GM18951 (cell line): ENCODE data around the gene SSR2.

Source experiments
- POLR2A ChIP-seq: IDR thresholded peaks from 4 replicates; pipeline ENCODE4 v1.6.1; 2011; ENCODE audit warnings: mild to moderate bottlenecking; ENCODE audit not compliant: insufficient read length, insufficient read depth; ENCODE audit errors: extremely low read depth
- in situ Hi-C: fragments of 300-500 bp; cut with MboI; formaldehyde crosslinking; loops from one replicate; pipeline ENCODE4 v1.12.0; 2022; ENCODE audit warnings: low sequenced_read_pairs, mixed read lengths, inconsistent platforms; ENCODE audit not compliant: unreplicated experiment

SSR2 gene

DNA sequence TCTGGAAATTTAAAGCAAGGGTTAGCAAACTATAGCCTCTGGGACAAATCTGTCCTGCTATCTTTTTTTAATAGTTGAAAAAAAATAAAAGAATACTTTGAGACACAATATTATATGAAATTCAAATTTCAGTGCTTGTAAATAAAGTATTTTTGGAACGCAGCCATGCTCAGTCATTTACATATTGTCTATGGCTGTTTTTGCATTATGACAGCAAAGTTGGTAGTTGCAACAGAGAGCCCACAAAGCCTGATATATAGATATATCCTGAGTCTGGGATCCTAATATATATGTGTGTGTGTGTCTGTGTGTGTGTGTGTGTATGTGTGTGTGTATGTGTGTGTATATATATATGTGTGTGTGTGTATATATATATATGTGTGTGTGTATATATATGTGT is 20.8 kb downstream of the SSR2 start:
- in situ Hi-C loops = no loop called here
- no peak for TF ChIP-seq POLR2A

GRCh38 chr1:155996166-155996565 is 24.6 kb downstream of the SSR2 start:
- TF ChIP-seq POLR2A = no peak
- in situ Hi-C loops = no loop called here

GRCh38 chr1:155993595-155993994 is 27.2 kb downstream of the SSR2 start:
- in situ Hi-C loops = no loop called here
- TF ChIP-seq POLR2A = no peak

DNA sequence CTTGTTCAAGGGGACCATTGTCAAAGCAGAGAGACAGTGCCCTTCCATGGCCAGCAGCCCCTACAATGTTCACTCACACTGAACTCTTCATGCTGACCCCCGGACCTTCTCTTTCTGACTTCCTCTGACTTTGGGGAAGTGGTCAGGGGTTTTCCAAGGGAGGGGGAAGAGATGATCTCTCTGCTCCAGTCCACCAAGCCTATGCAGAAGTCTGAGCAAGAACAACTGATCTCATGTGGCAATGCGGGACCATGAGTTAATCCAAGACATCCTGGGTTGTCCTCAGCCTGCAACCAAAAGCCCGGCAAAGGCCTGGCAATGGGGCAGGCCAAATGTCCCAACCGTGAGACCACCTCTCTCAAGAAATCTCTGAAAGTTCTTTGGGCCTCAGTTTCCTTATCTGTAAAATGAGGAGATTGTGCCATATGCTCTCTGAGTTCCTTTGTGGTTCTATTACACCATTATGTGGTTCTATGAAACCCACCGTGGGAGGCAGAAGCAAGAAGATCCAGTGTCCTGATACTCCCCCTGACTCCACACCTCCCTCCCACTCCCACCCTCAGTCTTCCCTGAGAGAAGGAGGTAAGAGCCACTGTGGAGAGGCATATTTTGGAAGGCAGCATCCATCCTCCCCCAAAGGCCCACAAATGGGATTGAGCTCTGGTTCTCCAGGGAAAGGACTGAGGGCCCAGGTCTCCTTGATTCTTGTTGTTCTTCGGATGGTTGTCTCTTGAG is 30.6 kb downstream of the SSR2 start:
- in situ Hi-C loops = no loop called here
- no peak for TF ChIP-seq POLR2A

DNA sequence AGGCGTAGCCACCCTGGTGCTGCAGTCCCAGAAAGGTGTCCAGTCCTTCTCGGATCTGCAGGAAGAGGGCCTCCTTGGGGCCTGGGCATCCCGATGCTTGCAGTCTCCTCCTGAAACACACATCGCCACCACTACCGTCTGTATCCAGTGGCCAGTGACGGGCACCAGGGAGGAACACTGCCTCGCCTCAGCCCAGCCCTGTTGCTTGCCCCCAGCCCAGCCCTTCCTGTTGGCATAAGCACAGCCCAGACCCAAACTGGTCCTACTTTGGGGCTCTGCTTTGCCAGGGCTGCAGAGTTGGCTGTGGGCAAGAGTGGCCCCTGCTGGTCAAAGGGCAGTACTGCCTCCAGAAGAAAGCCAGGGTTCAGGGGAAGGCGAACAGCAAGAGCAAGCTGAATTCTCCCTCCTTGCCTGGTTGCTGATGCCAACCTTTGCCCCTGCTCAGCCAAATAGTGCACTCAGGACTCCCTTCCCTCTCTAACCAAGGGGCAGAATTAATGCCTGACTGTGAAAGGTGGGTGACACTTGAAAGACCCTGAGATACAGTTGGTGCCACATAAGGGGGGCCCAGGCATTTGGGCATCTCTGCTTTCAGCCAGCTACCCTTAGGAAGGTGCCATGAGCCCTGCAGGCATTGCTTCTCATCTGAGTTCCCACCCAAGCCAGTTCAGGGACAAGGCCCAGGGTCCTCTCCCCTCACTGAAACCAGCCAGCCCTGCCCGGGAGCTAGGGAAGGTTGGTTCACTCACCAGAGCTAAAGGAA is 31.3 kb downstream of the SSR2 start:
- TF ChIP-seq POLR2A = no peak
- in situ Hi-C loops = no loop called here

DNA sequence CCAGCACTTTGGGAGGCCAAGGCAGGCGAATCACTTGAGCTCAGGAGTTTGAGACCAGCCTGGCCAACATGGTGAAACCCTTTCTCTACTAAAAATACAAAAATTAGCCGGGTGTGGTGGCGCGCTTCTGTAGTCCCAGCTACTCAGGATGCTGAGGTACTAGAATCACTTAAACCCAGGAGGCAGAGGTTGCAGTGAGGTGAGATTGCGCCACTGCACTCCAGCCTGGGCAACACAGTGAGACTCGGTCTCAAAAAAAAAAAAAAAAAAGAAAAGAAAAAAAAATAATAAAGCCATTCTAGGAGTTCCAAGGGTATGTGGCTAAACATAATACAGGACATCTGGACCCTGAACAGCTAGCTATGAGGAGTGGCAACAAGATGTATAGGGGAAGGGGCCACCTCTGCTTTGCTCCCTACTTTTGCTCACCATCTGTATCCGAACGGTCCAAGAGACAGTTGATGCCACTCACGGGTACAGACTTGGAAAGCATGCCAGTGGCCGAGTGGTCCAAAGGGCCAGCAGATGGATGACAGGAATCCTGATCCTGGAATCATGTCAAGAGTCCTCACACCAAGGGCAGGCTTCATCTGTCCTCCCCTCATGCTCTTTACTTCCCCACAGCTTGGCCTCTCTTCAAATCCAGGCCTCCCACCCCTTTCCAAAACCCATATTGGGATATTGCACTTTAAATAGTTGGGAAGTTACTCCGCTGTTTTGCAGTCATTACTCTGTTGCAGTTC is 35.7 kb downstream of the SSR2 start:
- in situ Hi-C loops = loop anchor here (5.0 kb wide), 1 partner anchor 38 kb away; no protein-coding TSS in a partner anchor

DNA sequence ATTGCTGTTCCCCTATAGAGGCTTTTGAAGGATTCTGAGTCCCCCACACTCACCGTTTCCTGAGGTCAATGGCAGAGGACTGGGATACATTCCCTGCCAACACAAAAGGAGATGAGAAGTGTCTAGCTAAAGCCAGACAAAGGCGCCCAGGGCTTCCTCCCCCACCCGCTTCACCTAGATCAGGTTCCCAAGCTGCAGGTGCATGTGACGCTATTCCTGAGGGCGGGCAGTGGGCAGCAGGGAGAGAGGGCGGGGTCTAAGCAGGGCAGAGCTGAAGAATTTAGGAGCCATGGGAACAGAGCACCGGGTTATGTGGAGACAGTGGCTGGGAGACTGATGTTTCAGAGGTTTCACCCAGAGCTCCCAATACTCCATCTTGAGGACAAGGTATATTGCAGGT is 36.4 kb downstream of the SSR2 start:
- in situ Hi-C loops = loop anchor here (5.0 kb wide), 1 partner anchor 37 kb away; no protein-coding TSS in a partner anchor
- TF ChIP-seq POLR2A = no peak

DNA sequence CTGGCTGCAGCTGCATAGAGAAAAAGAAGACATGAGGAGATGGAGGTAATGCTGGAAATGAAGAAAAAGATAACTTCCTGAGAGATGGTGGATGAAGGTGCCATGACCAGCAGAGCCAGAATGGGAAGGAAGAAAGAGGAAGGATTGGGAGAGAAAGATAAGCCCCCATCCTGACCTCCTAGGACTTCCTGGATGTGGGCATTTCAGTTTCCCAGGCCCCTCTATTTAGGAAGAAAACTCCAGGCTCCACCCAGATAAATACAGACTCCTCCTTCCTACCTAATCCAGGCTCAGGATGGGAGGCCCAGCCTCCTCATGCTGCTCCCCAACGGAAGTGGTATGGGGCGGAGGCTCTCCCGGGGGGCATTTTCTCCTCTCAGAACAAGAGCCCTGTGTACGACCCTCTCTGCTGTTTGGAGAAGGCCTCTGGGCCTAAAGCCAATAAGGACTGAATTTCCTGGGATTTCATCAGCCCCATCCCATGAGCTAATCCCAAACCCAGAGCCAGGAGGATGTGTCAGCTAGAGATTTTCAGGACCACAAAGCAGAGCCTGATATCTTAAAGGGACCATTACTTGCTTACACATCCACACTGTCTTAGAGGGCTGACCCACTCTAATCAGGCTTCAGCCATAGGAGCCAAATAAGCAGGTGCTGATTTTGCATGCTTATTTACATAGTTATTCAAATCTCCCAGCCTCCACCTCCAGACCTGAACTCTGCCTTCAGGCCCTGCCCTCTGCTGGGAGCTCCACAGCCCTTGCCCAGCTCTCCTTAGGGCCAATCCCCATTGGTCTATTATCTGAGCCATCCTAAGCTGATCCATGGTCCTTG is 37.3 kb downstream of the SSR2 start:
- in situ Hi-C loops = loop anchor here (5.0 kb wide), 1 partner anchor 36 kb away; no protein-coding TSS in a partner anchor
- TF ChIP-seq POLR2A = peak; percentile 41

- no peak for TF ChIP-seq POLR2A
- in situ Hi-C loops = loop anchor here (5.0 kb wide), 1 partner anchor 35 kb away; no protein-coding TSS in a partner anchor
Observed at GRCh38 chr1:155982106-155982505, 38.6 kb downstream of the SSR2 start.

DNA sequence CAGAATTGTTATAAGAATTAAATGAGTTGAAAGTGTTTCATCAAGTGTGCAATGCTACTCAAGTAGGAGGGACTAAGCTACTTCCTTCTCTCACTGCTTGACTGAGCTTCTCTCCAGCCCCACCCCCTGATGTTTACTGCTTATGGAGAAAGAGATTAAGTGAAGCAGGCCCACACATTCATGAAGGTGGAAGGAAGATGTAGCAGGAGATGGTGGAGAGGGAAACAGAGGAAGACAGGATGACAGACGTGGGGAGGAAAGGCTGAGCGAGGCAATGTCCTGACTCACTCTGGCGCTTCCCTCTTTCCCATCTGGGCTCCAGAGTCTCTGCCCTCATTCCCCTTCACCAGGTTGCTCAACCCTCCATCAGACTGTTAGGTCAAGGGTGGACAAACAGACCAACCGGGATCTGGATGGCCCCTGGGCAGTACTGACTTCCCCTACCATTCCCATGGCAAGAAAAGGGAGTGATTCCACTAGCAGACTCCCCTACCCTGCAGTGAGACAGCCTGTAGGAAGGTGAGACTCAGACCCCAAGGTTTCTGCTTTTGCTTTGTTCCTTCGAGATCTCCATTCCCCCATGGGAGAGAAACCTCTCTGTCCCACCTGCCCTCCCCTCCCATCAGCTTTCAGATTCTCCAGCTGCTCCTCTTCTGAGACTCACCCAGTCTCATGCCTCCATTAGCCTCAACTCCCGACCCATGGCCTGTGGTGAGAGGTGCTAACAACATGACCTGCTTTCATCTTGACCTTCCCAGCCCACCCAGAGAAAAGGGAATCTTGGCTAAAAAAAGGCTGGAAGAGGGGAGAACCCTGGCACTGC is 39.3 kb downstream of the SSR2 start:
- in situ Hi-C loops = loop anchor here (5.0 kb wide), 1 partner anchor 34 kb away; no protein-coding TSS in a partner anchor
- TF ChIP-seq POLR2A = no peak

- peak; percentile 38 for TF ChIP-seq POLR2A
- in situ Hi-C loops = loop anchor here (5.0 kb wide), 1 partner anchor 32 kb away; no protein-coding TSS in a partner anchor
Observed at GRCh38 chr1:155979597-155980343, 41.0 kb downstream of the SSR2 start.
